H9 (cell line): ENCODE data around the gene MED15. TPM values are rescaled to one million over a fixed set of nuclear protein-coding genes. Genes with fewer than 3 reads are reported as not detected.

ENCODE experiments used
- DNase-seq: peaks from one replicate; pipeline ENCODE4 v3.0.0-alpha.2; 2017
- H2AFZ ChIP-seq: one replicate; pipeline ENCODE4 v1.6.1; 2013; ENCODE audit warnings: mild to moderate bottlenecking, low read length, control low read depth, moderate library complexity
- H2AK5ac ChIP-seq: 2 replicates; pipeline ENCODE4 v1.6.1; 2013; ENCODE audit warnings: low read length, control low read depth, mixed read lengths; ENCODE audit not compliant: insufficient read length
- H2BK120ac ChIP-seq: one replicate; pipeline ENCODE4 v1.6.1; 2013; ENCODE audit warnings: low read depth, mild to moderate bottlenecking, low read length, control low read depth, inconsistent platforms; ENCODE audit not compliant: poor library complexity, severe bottlenecking
- H2BK12ac ChIP-seq: 2 replicates; pipeline ENCODE4 v1.6.1; 2013; ENCODE audit warnings: low read length, control low read depth, mixed read lengths, low read depth; ENCODE audit not compliant: insufficient read length
- H2BK15ac ChIP-seq: 2 replicates; pipeline ENCODE4 v1.6.1; 2013; ENCODE audit warnings: low read depth, low read length, control low read depth
- H2BK20ac ChIP-seq: one replicate; pipeline ENCODE4 v1.6.1; 2013; ENCODE audit warnings: low read depth, mild to moderate bottlenecking, low read length, control low read depth, inconsistent platforms; ENCODE audit not compliant: poor library complexity, severe bottlenecking
- H2BK5ac ChIP-seq: 2 replicates; pipeline ENCODE4 v1.6.1; 2013; ENCODE audit warnings: low read length, control low read depth, mixed read lengths; ENCODE audit not compliant: insufficient read length
- H3K14ac ChIP-seq: 2 replicates; pipeline ENCODE4 v1.6.1; 2013; ENCODE audit warnings: low read length, control low read depth; ENCODE audit not compliant: insufficient read depth
- H3K18ac ChIP-seq: 2 replicates; pipeline ENCODE4 v1.6.1; 2013; ENCODE audit warnings: low read depth, mild to moderate bottlenecking, mixed read lengths, low read length, control low read depth; ENCODE audit not compliant: insufficient read length
- H3K23ac ChIP-seq: 2 replicates; pipeline ENCODE4 v1.6.1; 2013; ENCODE audit warnings: low read length, control low read depth, mixed read lengths, low read depth; ENCODE audit not compliant: insufficient read length
- H3K23me2 ChIP-seq: 2 replicates; pipeline ENCODE4 v1.6.1; 2013; ENCODE audit warnings: low read depth, mild to moderate bottlenecking, mixed read lengths, low read length, control low read depth; ENCODE audit not compliant: insufficient read length, poor library complexity, severe bottlenecking
- H3K27ac ChIP-seq: 2 replicates; pipeline ENCODE4 v1.5.1; 2013; ENCODE audit warnings: low read length, control low read depth, mixed read lengths, low read depth; ENCODE audit not compliant: insufficient read length
- H3K27me3 ChIP-seq: 2 replicates; pipeline ENCODE4 v1.6.1; 2013; ENCODE audit warnings: low read length, control low read depth, inconsistent platforms; ENCODE audit not compliant: insufficient read depth
- H3K4ac ChIP-seq: 2 replicates; pipeline ENCODE4 v1.6.1; 2013; ENCODE audit warnings: low read depth, mild to moderate bottlenecking, control low read depth, inconsistent platforms, low read length, moderate library complexity
- H3K4me1 ChIP-seq: 2 replicates; pipeline ENCODE4 v1.6.1; 2013; ENCODE audit warnings: low read length, control low read depth, inconsistent platforms; ENCODE audit not compliant: insufficient read depth
- H3K4me2 ChIP-seq: 2 replicates; pipeline ENCODE4 v1.6.1; 2013; ENCODE audit warnings: low read length, control low read depth, mixed read lengths; ENCODE audit not compliant: insufficient read length, insufficient read depth
- H3K56ac ChIP-seq: 2 replicates; pipeline ENCODE4 v1.6.1; 2013; ENCODE audit warnings: low read depth, mild to moderate bottlenecking, mixed read lengths, low read length, control low read depth; ENCODE audit not compliant: insufficient read length
- H3K79me1 ChIP-seq: 2 replicates; pipeline ENCODE4 v1.6.1; 2013; ENCODE audit warnings: low read depth, mild to moderate bottlenecking, moderate library complexity, low read length, control low read depth, inconsistent platforms; ENCODE audit not compliant: insufficient read depth, poor library complexity, severe bottlenecking
- H3K79me2 ChIP-seq: 2 replicates; pipeline ENCODE4 v1.6.1; 2013; ENCODE audit warnings: low read length, control low read depth, inconsistent platforms; ENCODE audit not compliant: insufficient read depth
- H3K9ac ChIP-seq: 2 replicates; pipeline ENCODE4 v1.6.1; 2013; ENCODE audit warnings: low read length, control low read depth, mixed read lengths; ENCODE audit not compliant: insufficient read length; ENCODE audit errors: extremely low read depth
- H3K9me3 ChIP-seq: one replicate; pipeline ENCODE4 v1.6.1; 2013; ENCODE audit warnings: low read depth, low read length, inconsistent platforms; ENCODE audit not compliant: control insufficient read depth
- H3T11ph ChIP-seq: one replicate; pipeline ENCODE4 v1.6.1; 2013; ENCODE audit warnings: mild to moderate bottlenecking, low read length, control low read depth, inconsistent platforms
- H4K20me1 ChIP-seq: one replicate; pipeline ENCODE4 v1.6.1; 2013; ENCODE audit not compliant: control insufficient read depth, insufficient read length, insufficient read depth
- H4K5ac ChIP-seq: 2 replicates; pipeline ENCODE4 v1.6.1; 2013; ENCODE audit warnings: low read depth, mild to moderate bottlenecking, mixed read lengths, low read length, control low read depth; ENCODE audit not compliant: insufficient read length
- H4K8ac ChIP-seq: replicated peaks from 2 replicates; pipeline ENCODE4 v1.6.1; 2013; ENCODE audit warnings: low read length, control low read depth, mixed read lengths, low read depth; ENCODE audit not compliant: insufficient read length
- H4K91ac ChIP-seq: 2 replicates; pipeline ENCODE4 v1.6.1; 2013; ENCODE audit warnings: low read depth, mild to moderate bottlenecking, moderate library complexity, mixed read lengths, low read length, control low read depth; ENCODE audit not compliant: insufficient read length
- H3K27ac Mint-ChIP-seq, 3 experiments: 2 replicates in 2 of 3; 3 replicates in 1 of 3; pipeline ENCODE4 v1.8.0; 2020 to 2021; ENCODE audit warnings: mixed read lengths in 3 of 3, mild to moderate bottlenecking in 1 of 3, moderate library complexity in 1 of 3
- H3K27me3 Mint-ChIP-seq: 2 replicates; pipeline ENCODE4 v1.8.0; 2021; ENCODE audit warnings: low read depth, mild to moderate bottlenecking, moderate library complexity, mixed read lengths
- H3K36me3 Mint-ChIP-seq, 3 experiments: 2 replicates in 2 of 3; 3 replicates in 1 of 3; pipeline ENCODE4 v1.8.0; 2020 to 2021; ENCODE audit warnings: low read depth in 3 of 3, mixed read lengths in 3 of 3; ENCODE audit not compliant: insufficient read depth in 1 of 3
- H3K4me1 Mint-ChIP-seq, 2 experiments: 2 replicates each; pipeline ENCODE4 v1.8.0; 2020; ENCODE audit warnings: mixed read lengths in 2 of 2
- H3K4me3 Mint-ChIP-seq, 2 experiments: 2 replicates in 1 of 2; 3 replicates in 1 of 2; pipeline ENCODE4 v1.8.0; 2020 to 2021; ENCODE audit warnings: mild to moderate bottlenecking in 2 of 2, mixed read lengths in 2 of 2, moderate library complexity in 1 of 2
- H3K9me3 Mint-ChIP-seq, 2 experiments: 2 replicates in 1 of 2; 3 replicates in 1 of 2; pipeline ENCODE4 v1.8.0; 2020; ENCODE audit warnings: mild to moderate bottlenecking in 2 of 2, mixed read lengths in 2 of 2, moderate library complexity in 1 of 2
- WGBS: extraction: QIAGEN DNeasy Blood & Tissue Kit; methylation state at CpG from one replicate; pipeline ENCODE4 v1.1.7; 2013; ENCODE audit warnings: missing lambda C conversion rate, low lambda C conversion rate, mixed read lengths; ENCODE audit not compliant: insufficient read length; ENCODE audit errors: extremely low coverage; 5-methylcytosine and 5-hydroxymethylcytosine counted together
- total RNA-seq: library from RNA; stranded (reverse); gene quantifications from 2 replicates; pipeline ENCODE4 v1.2.1, GENCODE V29; 2021
- TF ChIP-seq, protein P1 (sequence below): fragments of 200-600 bp; sonication (generic); conservative IDR thresholded peaks from 3 replicates; pipeline ENCODE4 v1.8.0; 2021; ENCODE audit warnings: antibody characterized with exemption, mild to moderate bottlenecking

MED15 gene
- total RNA-seq, 1 experiment from 2014 or later: 47.4 TPM

DNA sequence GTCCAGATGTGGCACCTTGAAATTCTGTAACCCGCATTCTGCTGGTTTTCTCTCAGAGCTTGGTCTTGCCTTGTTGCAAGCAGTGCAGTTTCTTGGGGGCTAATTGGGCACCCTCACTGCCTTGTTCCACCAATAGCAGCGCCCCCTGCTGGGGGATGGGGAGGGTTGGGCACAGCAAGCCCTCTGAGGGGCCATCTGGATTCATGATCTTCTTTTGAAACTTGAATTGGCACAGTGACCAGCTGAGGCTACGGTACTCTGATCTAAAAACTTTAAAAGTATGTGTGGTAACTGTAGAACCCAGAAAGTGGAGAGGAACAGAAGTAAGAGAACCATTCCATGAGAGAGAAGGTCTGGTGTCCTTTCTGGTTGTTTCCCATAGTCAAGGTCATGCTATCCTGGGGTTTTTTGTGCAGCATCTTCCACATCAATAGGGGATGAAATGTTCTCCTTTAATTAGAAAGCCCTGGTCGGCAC is 64.2 kb downstream of the MED15 start:
- TF ChIP-seq, protein P1, sequence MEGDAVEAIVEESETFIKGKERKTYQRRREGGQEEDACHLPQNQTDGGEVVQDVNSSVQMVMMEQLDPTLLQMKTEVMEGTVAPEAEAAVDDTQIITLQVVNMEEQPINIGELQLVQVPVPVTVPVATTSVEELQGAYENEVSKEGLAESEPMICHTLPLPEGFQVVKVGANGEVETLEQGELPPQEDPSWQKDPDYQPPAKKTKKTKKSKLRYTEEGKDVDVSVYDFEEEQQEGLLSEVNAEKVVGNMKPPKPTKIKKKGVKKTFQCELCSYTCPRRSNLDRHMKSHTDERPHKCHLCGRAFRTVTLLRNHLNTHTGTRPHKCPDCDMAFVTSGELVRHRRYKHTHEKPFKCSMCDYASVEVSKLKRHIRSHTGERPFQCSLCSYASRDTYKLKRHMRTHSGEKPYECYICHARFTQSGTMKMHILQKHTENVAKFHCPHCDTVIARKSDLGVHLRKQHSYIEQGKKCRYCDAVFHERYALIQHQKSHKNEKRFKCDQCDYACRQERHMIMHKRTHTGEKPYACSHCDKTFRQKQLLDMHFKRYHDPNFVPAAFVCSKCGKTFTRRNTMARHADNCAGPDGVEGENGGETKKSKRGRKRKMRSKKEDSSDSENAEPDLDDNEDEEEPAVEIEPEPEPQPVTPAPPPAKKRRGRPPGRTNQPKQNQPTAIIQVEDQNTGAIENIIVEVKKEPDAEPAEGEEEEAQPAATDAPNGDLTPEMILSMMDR: peak; percentile 87
- Histone ChIP-seq H2BK15ac (no peak overlapping the region), H3K4me1 (no peaks in the 10 kb centered on the region), H3K79me1 (no peaks in the 10 kb centered on the region), H3K79me2 (no peaks in the 10 kb centered on the region), H2BK20ac (no peak overlapping the region), H2BK12ac (no peak overlapping the region), H3K23me2 (no peaks in the 10 kb centered on the region), H3K9ac (no peak overlapping the region), H3K56ac (no peak overlapping the region), H2AK5ac (no peak overlapping the region), H3K27ac (no peak overlapping the region), H3K18ac (no peak overlapping the region), H2BK120ac (no peak overlapping the region), H4K91ac (no peak overlapping the region), H2AFZ (no peak overlapping the region), H3K27me3 (no peaks in the 10 kb centered on the region), H3K4me2 (no peak overlapping the region), H2BK5ac (no peak overlapping the region), H3K4ac (no peak overlapping the region), H4K5ac (no peak overlapping the region), H3K14ac (no peak overlapping the region), H3T11ph (no peak overlapping the region), H3K23ac (no peak overlapping the region), H4K20me1 (no peaks in the 10 kb centered on the region), H4K8ac (no peak overlapping the region), H3K9me3 (no peaks in the 10 kb centered on the region)
- WGBS: no CpG with 5 or more reads among the region's 4 CpGs
- no peaks in the 10 kb centered on the region for H3K4me1 Mint-ChIP-seq
- DNase-seq: peak; percentile 55
- H3K36me3 Mint-ChIP-seq: peaks cover 33 to 82% (median 61%) of the 10 kb centered on the region in 3 experiments; a peak in 6 of 7 replicates
- no peaks in the 10 kb centered on the region for H3K9me3 Mint-ChIP-seq
- H3K27me3 Mint-ChIP-seq: no peaks in the 10 kb centered on the region
- H3K27ac Mint-ChIP-seq: no peak overlapping the region
- H3K4me3 Mint-ChIP-seq: no peak overlapping the region
